Kidney (tissue), 14 donors: ENCODE measurements around the gene ATOSB. TPM values are rescaled to one million over a fixed set of nuclear protein-coding genes. Genes with fewer than 3 reads are reported as not detected.

Experiments used
- DNase-seq, 5 donors: peaks; one replicate each; pipeline ENCODE4 v3.0.0-alpha.2; 2013 to 2020
- FAIRE-seq: peaks from 2 replicates; lab custom pipeline; 2012; peaks lifted over from hg19 to GRCh38; lab: Jason Lieb, UNC
- H3K27ac ChIP-seq, 2 donors: one replicate each; pipeline ENCODE4 v1.7.0; 2013; ENCODE audit warnings: low read depth in 2 of 2, low read length in 2 of 2, inconsistent platforms in 1 of 2
- H3K27me3 ChIP-seq: one replicate; pipeline ENCODE4 v1.7.1; 2013; ENCODE audit warnings: low read length, inconsistent platforms; ENCODE audit not compliant: control insufficient read depth, insufficient read depth
- H3K36me3 ChIP-seq, 3 donors: one replicate each; pipeline versions ENCODE4 v1.7.0 to v1.7.1; 2013; ENCODE audit warnings: low read length in 3 of 3, control low read depth in 1 of 3, inconsistent platforms in 1 of 3; ENCODE audit not compliant: insufficient read depth in 3 of 3, control insufficient read depth in 2 of 3
- H3K4me1 ChIP-seq, 3 donors: one replicate each; pipeline versions ENCODE4 v1.7.0 to v1.7.1; 2013; ENCODE audit warnings: low read length in 3 of 3, inconsistent platforms in 1 of 3, low read depth in 1 of 3; ENCODE audit not compliant: control insufficient read depth in 2 of 3, insufficient read depth in 2 of 3
- H3K4me3 ChIP-seq, 3 donors: one replicate each; pipeline versions ENCODE4 v1.7.0 to v1.8.1; 2013; ENCODE audit warnings: low read length in 3 of 3, control low read depth in 1 of 3, inconsistent platforms in 1 of 3
- H3K9ac ChIP-seq, 3 donors: one replicate each; pipeline versions ENCODE4 v1.7.0 to v1.7.1; 2013; ENCODE audit warnings: low read length in 3 of 3, control low read depth in 1 of 3, inconsistent platforms in 1 of 3
- H3K9me3 ChIP-seq, 3 donors: one replicate each; pipeline versions ENCODE4 v1.7.0 to v1.7.1; 2013; ENCODE audit warnings: low read length in 3 of 3, control low read depth in 1 of 3, inconsistent platforms in 1 of 3; ENCODE audit not compliant: control insufficient read depth in 2 of 3, insufficient read depth in 1 of 3
- CTCF ChIP-seq: IDR thresholded peaks from 3 replicates; pipeline ENCODE4 v1.5.1; 2012; ENCODE audit warnings: mild to moderate bottlenecking, moderate library complexity, borderline replicate concordance; ENCODE audit not compliant: insufficient read depth; ENCODE audit errors: extremely low read depth
- intact Hi-C: fragments of 100-400 bp; cut with DNase I; formaldehyde crosslinking; loops from one replicate; pipeline ENCODE4 v1.11.1; 2022
- polyA plus RNA-seq: library from polyadenylated mRNA; stranded (reverse); fragments of 350-450 nt; fragmentation: Illumina TruSeq; extraction: RNeasy Lipid Tissue Mini Kit (QIAGEN cat#74804); gene quantifications from one replicate; pipeline ENCODE4 v1.2.3, GENCODE V29; 2014; ENCODE audit warnings: low read depth, low replicate concordance; ENCODE audit not compliant: insufficient read depth
- total RNA-seq: library from RNA; stranded (reverse); fragmentation: NEBNext Ultra II Directional; extraction: Animal tissue kit (Norgen Biotek cat#: 25700); gene quantifications from one replicate; pipeline ENCODE4 v1.2.1, GENCODE V29; 2021
- donor health status: control.
- donor health status: control.
- donor health status: control.
- donor health status: control.
- donor health status: control.
- donor health status: DM: yes; HTN: yes; CAD: no.
- donor health status: Normal renal cell carcinoma (clear cell type).

ATOSB gene
- total and polyA plus RNA-seq, 2 donors from 2014 or later: 18.6 to 19.5 TPM

- Histone ChIP-seq H3K9ac (no peak overlapping the region), H3K36me3 (peaks cover 2 to 23% (median 17%) of the 10 kb centered on the region in 3 donors), H3K27me3 (no peaks in the 10 kb centered on the region), H3K27ac (no peak overlapping the region), H3K9me3 (no peaks in the 10 kb centered on the region), H3K4me3 (no peak overlapping the region), H3K4me1 (peaks cover 7 to 27% (median 25%) of the 10 kb centered on the region in 3 donors)
- DNase-seq: no peak
- TF ChIP-seq CTCF: no peak
- intact Hi-C loops: no loop called here
- FAIRE-seq: no peak
Observed at GRCh38 chr9:35107297-35108290, 8.1 kb downstream of the ATOSB start.

- Histone ChIP-seq H3K36me3 (peaks cover 4 to 23% (median 17%) of the 10 kb centered on the region in 3 donors), H3K9ac (no peak overlapping the region), H3K9me3 (no peaks in the 10 kb centered on the region), H3K4me1 (peaks cover 13 to 29% (median 26%) of the 10 kb centered on the region in 3 donors), H3K27me3 (no peaks in the 10 kb centered on the region), H3K27ac (no peak overlapping the region), H3K4me3 (no peak overlapping the region)
- TF ChIP-seq CTCF: no peak
- FAIRE-seq (no peak), DNase-seq (no peak)
- intact Hi-C loops: no loop called here
Observed at GRCh38 chr9:35106343-35106730, 9.3 kb downstream of the ATOSB start.

- Histone ChIP-seq H3K9me3 (no peaks in the 10 kb centered on the region), H3K4me1 (peaks cover 12 to 30% (median 25%) of the 10 kb centered on the region in 3 donors), H3K27ac (no peak overlapping the region), H3K9ac (no peak overlapping the region), H3K36me3 (peaks cover 5 to 26% (median 17%) of the 10 kb centered on the region in 3 donors), H3K4me3 (no peak overlapping the region), H3K27me3 (no peaks in the 10 kb centered on the region)
- DNase-seq (no peak), FAIRE-seq (no peak)
- no peak for TF ChIP-seq CTCF
- intact Hi-C loops: no loop called here
Observed at GRCh38 chr9:35105571-35106342, 9.9 kb downstream of the ATOSB start.
